Measurements from ENCODE around the gene A2ML1. TPM values are rescaled to one million over a fixed set of nuclear protein-coding genes. Genes with fewer than 3 reads are reported as not detected.
"Not testable (repeated sequence)": the region's sequence is repeated elsewhere in the genome, so short reads cannot be mapped to it uniquely, and the experiment has no call there.

The A2ML1 gene
- total RNA-seq, 4 donors from 2014 or later, result 5.7 to 9.8 (median 7.1) TPM

GRCh38 chr12:8781381-8782127, 40.9 kb upstream of the A2ML1 start:
- Histone ChIP-seq H3K4me3 (no peak overlapping the region), H3K4me1 (peaks cover 0 to 30% (median 0%) of the 10 kb centered on the region in 4 donors), H3K9me3 (no peaks in the 10 kb centered on the region), H3K27ac (peak overlapping the region in 1 of 4 donors; percentile 27), H3K36me3 (peaks cover 0 to 10% (median 0%) of the 10 kb centered on the region in 3 donors), H3K27me3 (no peaks in the 10 kb centered on the region)
- no peak for DNase-seq (ENCODE audit: low spot score in 2 of 2)
- no peak for TF ChIP-seq EP300 (IDR thresholded peaks at IDR 0.05)
- no peak for TF ChIP-seq POLR2A (IDR thresholded peaks at IDR 0.05)
- TF ChIP-seq CTCF (IDR thresholded peaks at IDR 0.05), result no peak
- 67 to 69% methylated on average over 2 of the region's 2 CpGs for WGBS, 2 donors

- Histone ChIP-seq H3K9me3 (no peaks in the 10 kb centered on the region), H3K4me3 (no peak overlapping the region), H3K4me1 (peaks cover 0 to 22% (median 0%) of the 10 kb centered on the region in 4 donors), H3K36me3 (peaks cover 0 to 10% (median 0%) of the 10 kb centered on the region in 3 donors), H3K27ac (no peak overlapping the region), H3K27me3 (no peaks in the 10 kb centered on the region)
- DNase-seq (ENCODE audit: low spot score in 2 of 2), result no peak
- TF ChIP-seq POLR2A (IDR thresholded peaks at IDR 0.05), result no peak
- TF ChIP-seq EP300 (IDR thresholded peaks at IDR 0.05), result no peak
- no peak for TF ChIP-seq CTCF (IDR thresholded peaks at IDR 0.05)
Observed at GRCh38 chr12:8784290-8784888, 38.0 kb upstream of the A2ML1 start.

GRCh38 chr12:8785499-8785898, 36.9 kb upstream of the A2ML1 start:
- Histone ChIP-seq H3K9me3 (no peaks in the 10 kb centered on the region), H3K4me3 (no peak overlapping the region), H3K4me1 (peaks cover 0 to 16% (median 0%) of the 10 kb centered on the region in 4 donors), H3K27ac (no peak overlapping the region), H3K36me3 (peaks cover 0 to 10% (median 0%) of the 10 kb centered on the region in 3 donors), H3K27me3 (no peaks in the 10 kb centered on the region)
- 85 to 87% methylated on average over 4 of the region's 4 CpGs for WGBS, 2 donors
- TF ChIP-seq CTCF (IDR thresholded peaks at IDR 0.05) (no peak), EP300 (IDR thresholded peaks at IDR 0.05) (no peak), POLR2A (IDR thresholded peaks at IDR 0.05) (no peak)
- no peak for DNase-seq (ENCODE audit: low spot score in 2 of 2)

- 97 to 98% methylated on average over 10 to 28 of the region's 28 CpGs for WGBS, 2 donors
- not testable (repeated sequence) for H3K36me3 ChIP-seq; H3K4me1 ChIP-seq; H3K27ac ChIP-seq; H3K4me3 ChIP-seq; DNase-seq (ENCODE audit: low spot score in 2 of 2); H3K9me3 ChIP-seq; H3K27me3 ChIP-seq
Observed at GRCh38 chr12:8787206-8787605, 35.2 kb upstream of the A2ML1 start.

- not testable (repeated sequence) for H3K4me3 ChIP-seq; H3K27me3 ChIP-seq; H3K27ac ChIP-seq; H3K36me3 ChIP-seq; DNase-seq (ENCODE audit: low spot score in 2 of 2); H3K9me3 ChIP-seq; H3K4me1 ChIP-seq
- 66 to 71% methylated on average over 9 to 13 of the region's 13 CpGs for WGBS, 2 donors
Observed at GRCh38 chr12:8788706-8789105, 33.7 kb upstream of the A2ML1 start.

- not testable (repeated sequence) for H3K9me3 ChIP-seq; DNase-seq (ENCODE audit: low spot score in 2 of 2); H3K27ac ChIP-seq; H3K27me3 ChIP-seq; H3K4me1 ChIP-seq; H3K4me3 ChIP-seq; H3K36me3 ChIP-seq
- 77 to 81% methylated on average over 13 of the region's 13 CpGs for WGBS, 2 donors
Observed at GRCh38 chr12:8789341-8790013, 32.9 kb upstream of the A2ML1 start.

GRCh38 chr12:8793226-8793625, 29.2 kb upstream of the A2ML1 start:
- H3K27ac ChIP-seq; H3K9me3 ChIP-seq; DNase-seq (ENCODE audit: low spot score in 2 of 2); H3K27me3 ChIP-seq; H3K36me3 ChIP-seq; H3K4me1 ChIP-seq; H3K4me3 ChIP-seq: not testable (repeated sequence)
- 94 to 97% methylated on average over 4 of the region's 4 CpGs for WGBS, 2 donors

GRCh38 chr12:8794611-8795010, 27.8 kb upstream of the A2ML1 start:
- not testable (repeated sequence) for H3K9me3 ChIP-seq; H3K4me1 ChIP-seq; H3K27me3 ChIP-seq; DNase-seq (ENCODE audit: low spot score in 2 of 2); H3K4me3 ChIP-seq; H3K27ac ChIP-seq; H3K36me3 ChIP-seq
- WGBS, 2 donors, result 97 to 100% methylated on average over 4 to 21 of the region's 21 CpGs

Data from tibial nerve (tissue), 4 donors.